Keratinocyte (primary cell): ENCODE measurements around the gene MAGEB2.

Experiments used
- EZH2 ChIP-seq: IDR thresholded peaks from one replicate; pipeline ENCODE4 v1.6.1; 2012; ENCODE audit warnings: inconsistent platforms, mild to moderate bottlenecking, low read length, moderate library complexity
- TF ChIP-seq, protein P1 (sequence below), 3 experiments: IDR thresholded peaks in 1 of 3; conservative IDR thresholded peaks in 1 of 3; optimal IDR thresholded peaks in 1 of 3; 2 replicates in 2 of 3; 3 replicates in 1 of 3; pipeline versions ENCODE3 to v1.5.1; 2011; ENCODE audit warnings: low read length in 3 of 3, mild to moderate bottlenecking in 3 of 3, moderate library complexity in 2 of 3, control low read depth in 1 of 3, inconsistent platforms in 1 of 3; ENCODE audit not compliant: insufficient read depth in 2 of 3; ENCODE audit errors: extremely low read depth in 1 of 3

DNA sequence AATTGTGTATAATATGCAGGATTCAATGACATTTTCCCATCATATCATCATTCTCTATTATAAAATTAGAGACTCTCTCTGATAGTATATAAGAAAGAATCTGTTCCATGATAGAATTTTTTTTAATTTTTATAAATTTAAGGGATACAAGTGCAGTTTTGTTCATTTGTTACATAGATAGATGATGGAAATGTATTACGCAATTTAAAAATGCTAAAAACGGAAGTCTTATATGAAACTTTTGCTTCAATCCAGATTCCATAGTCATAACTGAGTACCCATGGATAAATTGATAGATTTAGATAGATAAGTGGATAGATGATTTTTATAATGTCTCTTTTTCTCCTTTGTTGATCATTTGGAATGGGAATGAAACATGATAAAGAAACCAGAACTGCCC lies 24.9 kb upstream of the MAGEB2 start:
- TF ChIP-seq, protein P1, sequence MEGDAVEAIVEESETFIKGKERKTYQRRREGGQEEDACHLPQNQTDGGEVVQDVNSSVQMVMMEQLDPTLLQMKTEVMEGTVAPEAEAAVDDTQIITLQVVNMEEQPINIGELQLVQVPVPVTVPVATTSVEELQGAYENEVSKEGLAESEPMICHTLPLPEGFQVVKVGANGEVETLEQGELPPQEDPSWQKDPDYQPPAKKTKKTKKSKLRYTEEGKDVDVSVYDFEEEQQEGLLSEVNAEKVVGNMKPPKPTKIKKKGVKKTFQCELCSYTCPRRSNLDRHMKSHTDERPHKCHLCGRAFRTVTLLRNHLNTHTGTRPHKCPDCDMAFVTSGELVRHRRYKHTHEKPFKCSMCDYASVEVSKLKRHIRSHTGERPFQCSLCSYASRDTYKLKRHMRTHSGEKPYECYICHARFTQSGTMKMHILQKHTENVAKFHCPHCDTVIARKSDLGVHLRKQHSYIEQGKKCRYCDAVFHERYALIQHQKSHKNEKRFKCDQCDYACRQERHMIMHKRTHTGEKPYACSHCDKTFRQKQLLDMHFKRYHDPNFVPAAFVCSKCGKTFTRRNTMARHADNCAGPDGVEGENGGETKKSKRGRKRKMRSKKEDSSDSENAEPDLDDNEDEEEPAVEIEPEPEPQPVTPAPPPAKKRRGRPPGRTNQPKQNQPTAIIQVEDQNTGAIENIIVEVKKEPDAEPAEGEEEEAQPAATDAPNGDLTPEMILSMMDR (optimal IDR thresholded peaks at IDR 0.05 in 1 of 3, IDR thresholded peaks at IDR 0.05 in 1 of 3, conservative IDR thresholded peaks at IDR 0.05 in 1 of 3; ENCODE audit: extremely low read depth in 1 of 3, insufficient read depth in 2 of 3, low read length in 3 of 3) = no peak
- no peak for TF ChIP-seq EZH2
